ENCODE results near the gene PHOX2A.
"Not testable (repeated sequence)": the region's sequence is repeated elsewhere in the genome, so short reads cannot be mapped to it uniquely, and the experiment has no call there.

Gene PHOX2A

DNA sequence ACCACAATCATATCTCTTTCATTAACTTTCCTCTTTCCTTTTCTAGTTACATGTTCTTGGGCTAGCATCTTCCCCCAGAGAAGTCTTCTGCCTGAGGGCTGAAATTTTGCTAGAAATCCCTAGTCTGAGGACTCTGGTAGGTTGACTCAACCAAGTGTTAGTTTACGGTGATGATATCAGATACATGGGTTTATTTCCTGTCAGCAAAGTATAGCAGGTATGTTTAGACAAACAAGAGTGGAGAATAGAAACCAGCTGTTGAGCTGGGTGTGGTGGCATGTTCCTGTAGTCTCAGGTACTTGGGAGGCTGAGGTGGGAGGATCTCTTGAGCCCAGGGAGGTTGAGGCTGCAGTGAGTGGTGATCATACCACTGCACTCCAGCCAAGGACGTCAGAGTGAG, 40.8 kb downstream of the PHOX2A start:
- Histone ChIP-seq H3K9me3 (ENCODE audit: control insufficient read depth, low read length) (no peaks in the 10 kb centered on the region), H3K4me3 (ENCODE audit: low read length) (no peak overlapping the region), H3K36me3 (ENCODE audit: control insufficient read depth, insufficient read depth, low read length) (no peaks in the 10 kb centered on the region), H3K27me3 (ENCODE audit: control insufficient read depth, insufficient read depth, low read length) (no peaks in the 10 kb centered on the region), H3K9ac (ENCODE audit: low read length) (no peak overlapping the region), H3K4me1 (ENCODE audit: control insufficient read depth, insufficient read depth, low read length) (no peaks in the 10 kb centered on the region)

DNA sequence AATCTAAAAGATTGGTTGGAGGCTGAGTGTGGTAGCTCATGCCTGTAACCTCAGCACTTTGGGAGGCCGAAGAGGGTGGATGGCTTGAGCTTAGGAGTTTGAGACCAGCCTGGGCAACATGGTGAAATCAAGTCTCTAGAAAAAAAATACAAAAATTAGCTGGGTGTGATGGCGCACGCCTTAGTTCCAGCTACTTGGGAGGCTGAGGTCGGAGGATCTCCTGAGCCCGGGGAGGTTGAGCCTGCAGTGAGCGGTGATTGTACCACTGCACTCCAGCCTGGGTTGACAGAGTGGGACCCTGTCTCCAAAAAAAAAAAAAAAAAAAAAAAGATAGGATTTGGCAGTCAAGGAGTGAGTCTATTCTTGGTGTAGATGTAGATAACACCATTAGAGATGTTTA, 41.4 kb downstream of the PHOX2A start:
- Histone ChIP-seq H3K9me3 (ENCODE audit: control insufficient read depth, low read length) (no peaks in the 10 kb centered on the region), H3K9ac (ENCODE audit: low read length) (no peak overlapping the region)

DNA sequence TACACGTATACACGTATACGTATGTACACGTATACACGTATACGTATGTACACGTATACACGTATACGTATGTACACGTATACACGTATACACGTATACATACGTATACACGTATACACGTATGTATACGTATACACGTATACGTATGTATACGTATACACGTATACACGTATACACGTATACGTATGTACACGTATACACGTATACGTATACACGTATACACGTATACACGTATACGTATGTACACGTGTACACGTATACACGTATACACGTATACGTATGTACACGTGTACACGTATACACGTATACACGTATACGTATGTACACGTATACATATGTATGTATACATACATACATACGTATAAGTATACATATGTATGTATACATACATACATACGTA, 42.5 kb downstream of the PHOX2A start:
- not testable (repeated sequence) for H3K4me1 ChIP-seq (ENCODE audit: control insufficient read depth, insufficient read depth, low read length); H3K9me3 ChIP-seq (ENCODE audit: control insufficient read depth, low read length); H3K36me3 ChIP-seq (ENCODE audit: control insufficient read depth, insufficient read depth, low read length); H3K27me3 ChIP-seq (ENCODE audit: control insufficient read depth, insufficient read depth, low read length); H3K9ac ChIP-seq (ENCODE audit: low read length); H3K4me3 ChIP-seq (ENCODE audit: low read length)

More for the DNA sequence above, 41.4 kb downstream of the PHOX2A start:
- Histone ChIP-seq H3K4me1 (ENCODE audit: control insufficient read depth, insufficient read depth, low read length) (no peaks in the 10 kb centered on the region), H3K36me3 (ENCODE audit: control insufficient read depth, insufficient read depth, low read length) (no peaks in the 10 kb centered on the region), H3K27me3 (ENCODE audit: control insufficient read depth, insufficient read depth, low read length) (no peaks in the 10 kb centered on the region), H3K4me3 (ENCODE audit: low read length) (no peak overlapping the region)

DNA sequence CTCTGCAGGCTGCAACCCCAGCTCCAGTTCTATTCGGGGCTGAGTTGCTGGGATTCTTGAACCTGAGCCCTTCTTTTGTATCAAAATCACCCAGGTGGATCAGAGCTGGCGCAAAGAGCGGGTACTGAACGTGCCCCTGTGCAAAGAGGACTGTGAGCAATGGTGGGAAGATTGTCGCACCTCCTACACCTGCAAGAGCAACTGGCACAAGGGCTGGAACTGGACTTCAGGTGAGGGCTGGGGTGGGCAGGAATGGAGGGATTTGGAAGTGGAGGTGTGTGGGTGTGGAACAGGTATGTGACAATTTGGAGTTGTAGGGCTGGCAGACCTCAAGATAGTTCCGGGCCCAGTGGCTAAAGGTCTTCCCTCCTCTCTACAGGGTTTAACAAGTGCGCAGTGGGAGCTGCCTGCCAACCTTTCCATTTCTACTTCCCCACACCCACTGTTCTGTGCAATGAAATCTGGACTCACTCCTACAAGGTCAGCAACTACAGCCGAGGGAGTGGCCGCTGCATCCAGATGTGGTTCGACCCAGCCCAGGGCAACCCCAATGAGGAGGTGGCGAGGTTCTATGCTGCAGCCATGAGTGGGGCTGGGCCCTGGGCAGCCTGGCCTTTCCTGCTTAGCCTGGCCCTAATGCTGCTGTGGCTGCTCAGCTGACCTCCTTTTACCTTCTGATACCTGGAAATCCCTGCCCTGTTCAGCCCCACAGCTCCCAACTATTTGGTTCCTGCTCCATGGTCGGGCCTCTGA, 48.3 kb downstream of the PHOX2A start:
- Histone ChIP-seq H3K9ac (ENCODE audit: low read length) (no peak overlapping the region), H3K36me3 (ENCODE audit: control insufficient read depth, insufficient read depth, low read length) (no peaks in the 10 kb centered on the region), H3K4me3 (ENCODE audit: low read length) (no peak overlapping the region), H3K9me3 (ENCODE audit: control insufficient read depth, low read length) (no peaks in the 10 kb centered on the region), H3K27me3 (ENCODE audit: control insufficient read depth, insufficient read depth, low read length) (no peaks in the 10 kb centered on the region), H3K4me1 (ENCODE audit: control insufficient read depth, insufficient read depth, low read length) (no peaks in the 10 kb centered on the region)

DNA sequence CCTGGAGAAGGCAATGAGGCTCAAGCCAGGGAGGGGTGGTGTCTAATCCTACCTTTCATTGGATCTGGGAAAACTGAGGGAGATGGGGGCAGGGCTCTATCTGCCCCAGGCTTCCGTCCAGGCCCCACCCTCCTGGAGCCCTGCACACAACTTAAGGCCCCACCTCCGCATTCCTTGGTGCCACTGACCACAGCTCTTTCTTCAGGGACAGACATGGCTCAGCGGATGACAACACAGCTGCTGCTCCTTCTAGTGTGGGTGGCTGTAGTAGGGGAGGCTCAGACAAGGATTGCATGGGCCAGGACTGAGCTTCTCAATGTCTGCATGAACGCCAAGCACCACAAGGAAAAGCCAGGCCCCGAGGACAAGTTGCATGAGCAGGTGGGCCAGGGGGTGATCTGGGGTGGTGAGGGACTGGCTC, 52.0 kb downstream of the PHOX2A start, which contains the start of gene FOLR1:
Gene FOLR1 (plus strand): TSS at position 180 of the 421 bp plus-strand sequence. CDS start 34 bp downstream, at position 214.
- H3K9me3 ChIP-seq (ENCODE audit: control insufficient read depth, low read length), result no peaks in the 10 kb centered on the region
- H3K9ac ChIP-seq (ENCODE audit: low read length), result no peak within 1 kb of the TSS
- no peaks in the 10 kb centered on the region for H3K27me3 ChIP-seq (ENCODE audit: control insufficient read depth, insufficient read depth, low read length)
- no peaks in the 10 kb centered on the region for H3K4me1 ChIP-seq (ENCODE audit: control insufficient read depth, insufficient read depth, low read length)
- no peaks in the 10 kb centered on the region for H3K36me3 ChIP-seq (ENCODE audit: control insufficient read depth, insufficient read depth, low read length)
- no peak within 1 kb of the TSS for H3K4me3 ChIP-seq (ENCODE audit: low read length)

DNA sequence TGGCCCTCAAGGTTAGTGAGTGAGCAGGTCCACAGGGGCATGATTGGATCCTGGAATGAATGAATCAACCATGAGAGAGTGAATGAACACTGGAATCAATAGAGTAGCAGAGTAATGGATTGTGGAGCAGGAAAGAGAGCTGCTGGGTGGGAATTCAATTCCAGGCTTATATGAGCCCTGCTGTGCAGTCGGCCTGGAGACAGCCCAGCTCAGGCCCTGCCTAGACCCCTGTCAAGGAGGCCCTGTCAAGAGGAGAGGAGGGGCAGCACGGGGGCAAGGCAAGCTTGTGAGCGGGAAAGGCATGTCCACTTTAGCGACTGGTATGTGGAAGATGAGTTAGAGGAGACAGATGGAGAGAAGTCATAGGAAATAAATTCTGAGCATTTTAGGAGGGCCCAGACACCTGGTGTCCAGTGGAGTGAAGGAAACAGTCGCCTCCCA, 53.3 kb downstream of the PHOX2A start:
- Histone ChIP-seq H3K27me3 (ENCODE audit: control insufficient read depth, insufficient read depth, low read length) (no peaks in the 10 kb centered on the region), H3K4me3 (ENCODE audit: low read length) (no peak overlapping the region), H3K4me1 (ENCODE audit: control insufficient read depth, insufficient read depth, low read length) (no peaks in the 10 kb centered on the region), H3K9ac (ENCODE audit: low read length) (no peak overlapping the region), H3K9me3 (ENCODE audit: control insufficient read depth, low read length) (no peaks in the 10 kb centered on the region), H3K36me3 (ENCODE audit: control insufficient read depth, insufficient read depth, low read length) (no peaks in the 10 kb centered on the region)

DNA sequence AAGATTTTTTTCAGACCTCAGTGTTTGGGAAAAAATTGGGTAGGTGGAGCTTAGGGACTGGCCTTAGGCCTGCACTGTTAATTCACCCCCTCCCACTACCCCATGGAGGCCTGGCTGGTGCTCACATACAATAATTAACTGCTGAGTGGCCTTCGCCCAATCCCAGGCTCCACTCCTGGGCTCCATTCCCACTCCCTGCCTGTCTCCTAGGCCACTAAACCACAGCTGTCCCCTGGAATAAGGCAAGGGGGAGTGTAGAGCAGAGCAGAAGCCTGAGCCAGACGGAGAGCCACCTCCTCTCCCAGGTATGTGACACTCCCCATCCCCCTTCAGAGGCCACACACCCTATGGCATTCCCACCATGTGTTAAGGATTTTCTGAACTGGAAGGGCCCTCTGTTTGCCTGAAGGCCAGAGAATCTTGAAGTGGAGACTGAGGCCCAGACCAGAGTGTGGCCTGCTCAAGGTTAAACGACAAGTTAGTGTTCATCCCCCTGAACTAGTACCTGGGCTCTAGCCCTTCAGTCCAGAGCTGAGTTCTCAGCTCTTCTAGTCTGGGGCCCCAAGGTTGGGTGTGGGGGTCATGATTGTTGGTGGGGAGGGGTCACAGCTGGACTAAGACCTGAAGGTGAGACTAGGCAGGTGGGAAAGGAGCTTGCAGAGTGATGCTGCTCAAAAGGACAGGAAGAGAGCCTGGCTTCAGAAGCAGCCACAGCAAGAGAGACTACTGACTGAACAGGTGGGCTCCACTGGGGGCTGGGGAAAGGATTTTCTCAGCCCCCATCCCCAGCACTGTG, 54.3 kb downstream of the PHOX2A start:
- Histone ChIP-seq H3K9ac (ENCODE audit: low read length) (no peak overlapping the region), H3K27me3 (ENCODE audit: control insufficient read depth, insufficient read depth, low read length) (no peaks in the 10 kb centered on the region), H3K4me3 (ENCODE audit: low read length) (no peak overlapping the region), H3K9me3 (ENCODE audit: control insufficient read depth, low read length) (no peaks in the 10 kb centered on the region), H3K4me1 (ENCODE audit: control insufficient read depth, insufficient read depth, low read length) (no peaks in the 10 kb centered on the region), H3K36me3 (ENCODE audit: control insufficient read depth, insufficient read depth, low read length) (no peaks in the 10 kb centered on the region)

All from mucosa of stomach (tissue), 1 donor.